Neural crest cell (in vitro differentiated cells): Measurements from ENCODE around the gene SDK1. TPM values are rescaled to one million over a fixed set of nuclear protein-coding genes. Genes with fewer than 3 reads are reported as not detected.

Source experiments
- DNase-seq: peaks from one replicate; pipeline ENCODE4 v3.0.0; 2021; ENCODE audit warnings: low read depth, mixed read lengths, low spot score
- H3K27ac Mint-ChIP-seq: one replicate; pipeline ENCODE4 v1.8.0; 2021; ENCODE audit warnings: mild to moderate bottlenecking, mixed read lengths; ENCODE audit not compliant: unreplicated experiment
- H3K27me3 Mint-ChIP-seq: 2 replicates; pipeline ENCODE4 v1.8.0; 2021; ENCODE audit warnings: low read depth, mild to moderate bottlenecking, mixed read lengths
- H3K36me3 Mint-ChIP-seq: 2 replicates; pipeline ENCODE4 v1.8.0; 2021; ENCODE audit warnings: low read depth, mild to moderate bottlenecking, mixed read lengths
- H3K4me1 Mint-ChIP-seq: 2 replicates; pipeline ENCODE4 v1.8.0; 2021; ENCODE audit warnings: mixed read lengths
- H3K4me3 Mint-ChIP-seq: one replicate; pipeline ENCODE4 v1.8.0; 2021; ENCODE audit warnings: mild to moderate bottlenecking, mixed read lengths
- H3K9me3 Mint-ChIP-seq: 2 replicates; pipeline ENCODE4 v1.8.0; 2021; ENCODE audit warnings: mixed read lengths
- CTCF ChIP-seq: fragments of 200-600 bp; sonication (generic); conservative IDR thresholded peaks from 2 replicates; pipeline ENCODE4 v1.5.0; 2021; ENCODE audit warnings: antibody characterized with exemption, mild to moderate bottlenecking
- total RNA-seq: library from RNA; stranded (reverse); gene quantifications from 2 replicates; pipeline ENCODE4 v1.2.1, GENCODE V29; 2021

SDK1 gene
- total RNA-seq, 1 donor from 2014 or later = 11.6 TPM

DNA sequence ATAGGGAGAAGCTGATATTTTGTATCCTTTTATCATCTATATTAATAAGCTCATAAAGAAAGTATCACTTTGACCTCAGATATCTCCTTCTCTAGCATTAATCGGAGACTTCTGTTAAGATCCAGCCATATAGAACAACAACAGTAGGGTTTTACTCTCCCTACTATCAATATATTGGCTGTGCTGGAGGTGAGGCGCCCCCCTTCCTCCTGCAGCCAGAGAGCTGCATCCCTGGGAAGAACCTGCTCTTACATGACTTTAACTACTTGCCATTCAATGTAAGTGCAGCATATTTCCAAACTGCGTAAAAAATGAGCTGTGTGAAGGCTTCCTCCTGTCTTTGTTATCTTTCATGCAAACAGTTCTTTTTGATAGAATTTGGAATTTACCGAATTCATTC is 247.8 kb downstream of the SDK1 start:
- DNase-seq = no peak
- Mint-ChIP-seq H3K27ac (peak overlapping the region; percentile 7), H3K36me3 (no peaks in the 10 kb centered on the region), H3K4me3 (no peak overlapping the region), H3K27me3 (no peaks in the 10 kb centered on the region), H3K9me3 (peaks cover 2% of the 10 kb centered on the region), H3K4me1 (no peaks in the 10 kb centered on the region)
- TF ChIP-seq CTCF = no peak

DNA sequence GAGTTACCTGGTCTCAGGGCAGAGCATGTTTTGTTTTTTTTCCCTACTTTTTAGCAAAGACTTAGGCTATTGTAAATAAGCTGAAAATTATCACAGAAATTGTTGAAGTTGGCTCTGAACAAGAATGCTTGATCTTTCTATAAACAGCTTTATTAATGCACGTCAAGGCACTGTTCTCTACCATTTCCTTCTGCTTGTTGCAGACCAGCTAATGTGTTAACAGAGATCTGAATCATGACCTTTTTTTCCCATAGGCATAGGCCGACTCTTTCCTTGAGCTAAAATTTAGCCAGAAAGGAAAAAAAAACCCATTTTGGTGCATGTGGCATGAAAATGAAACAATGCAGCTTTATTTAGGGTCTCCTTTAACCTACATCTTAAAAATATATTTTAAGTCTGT is 248.5 kb downstream of the SDK1 start:
- no peaks in the 10 kb centered on the region for H3K27me3 Mint-ChIP-seq
- no peak overlapping the region for H3K27ac Mint-ChIP-seq
- no peak for TF ChIP-seq CTCF
- H3K36me3 Mint-ChIP-seq = peaks cover 6% of the 10 kb centered on the region
- DNase-seq = no peak
- no peaks in the 10 kb centered on the region for H3K4me1 Mint-ChIP-seq
- H3K9me3 Mint-ChIP-seq = peaks cover 2% of the 10 kb centered on the region
- no peak overlapping the region for H3K4me3 Mint-ChIP-seq

GRCh38 chr7:3551536-3551935 is 250.5 kb downstream of the SDK1 start:
- Mint-ChIP-seq H3K4me3 (no peak overlapping the region), H3K36me3 (peaks cover 14% of the 10 kb centered on the region), H3K4me1 (no peaks in the 10 kb centered on the region), H3K27me3 (no peaks in the 10 kb centered on the region), H3K27ac (no peak overlapping the region), H3K9me3 (peaks cover 14% of the 10 kb centered on the region)
- DNase-seq = no peak
- TF ChIP-seq CTCF = no peak

- Mint-ChIP-seq H3K36me3 (peaks cover 14% of the 10 kb centered on the region), H3K27ac (no peak overlapping the region), H3K9me3 (peaks cover 14% of the 10 kb centered on the region), H3K4me1 (no peaks in the 10 kb centered on the region), H3K27me3 (no peaks in the 10 kb centered on the region), H3K4me3 (no peak overlapping the region)
- no peak for DNase-seq
- no peak for TF ChIP-seq CTCF
These were observed 251.4 kb downstream of the SDK1 start for GRCh38 chr7:3552499-3552898.

DNA sequence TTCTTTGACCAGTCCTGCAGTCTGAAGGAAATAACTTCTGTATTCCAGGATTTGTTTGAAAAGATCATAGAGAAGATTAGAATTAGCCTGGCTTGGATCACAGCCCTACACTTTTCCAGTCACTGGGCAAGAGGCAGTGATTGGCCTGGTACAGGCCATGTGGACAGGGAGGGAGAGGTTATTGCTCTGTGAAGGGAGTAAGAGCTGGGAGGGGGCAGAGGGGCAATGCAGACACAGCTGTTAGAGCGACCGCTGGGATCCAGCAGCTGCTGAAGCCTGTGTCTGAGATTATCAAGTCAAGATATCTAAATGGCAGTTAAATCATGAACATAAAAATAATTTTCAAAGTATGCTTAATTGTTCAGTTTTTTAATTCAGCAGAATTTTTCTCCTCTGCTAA is 257.3 kb downstream of the SDK1 start:
- DNase-seq = no peak
- Mint-ChIP-seq H3K27ac (no peak overlapping the region), H3K27me3 (no peaks in the 10 kb centered on the region), H3K4me1 (peaks cover 14% of the 10 kb centered on the region), H3K4me3 (no peak overlapping the region), H3K36me3 (peaks cover 14% of the 10 kb centered on the region), H3K9me3 (peaks cover 12% of the 10 kb centered on the region)
- TF ChIP-seq CTCF = no peak

DNA sequence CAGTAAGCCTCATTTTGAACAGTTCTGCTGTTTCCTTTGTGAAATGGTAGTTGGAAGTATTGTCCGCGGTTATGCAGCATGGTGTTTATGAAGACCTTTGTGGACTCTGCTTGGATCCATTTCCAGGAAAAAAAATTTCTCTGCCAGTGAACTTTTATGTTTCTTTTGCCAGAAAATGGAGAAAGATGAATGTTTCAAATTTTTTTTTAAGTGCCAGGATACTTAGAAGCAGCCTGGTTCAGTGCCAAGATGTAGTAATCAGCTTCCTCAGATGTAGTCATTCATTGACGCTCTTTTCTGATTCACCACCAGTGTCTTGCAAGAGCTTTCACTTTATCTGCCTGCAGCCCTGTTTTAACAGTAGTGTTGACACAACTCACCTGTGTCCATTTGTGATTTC is 258.2 kb downstream of the SDK1 start:
- peaks cover 12% of the 10 kb centered on the region for H3K9me3 Mint-ChIP-seq
- H3K4me3 Mint-ChIP-seq = no peak overlapping the region
- no peak for DNase-seq
- no peak for TF ChIP-seq CTCF
- H3K27ac Mint-ChIP-seq = no peak overlapping the region
- H3K4me1 Mint-ChIP-seq = peaks cover 14% of the 10 kb centered on the region
- peaks cover 9% of the 10 kb centered on the region for H3K36me3 Mint-ChIP-seq
- no peaks in the 10 kb centered on the region for H3K27me3 Mint-ChIP-seq
